ENCODE results near the gene MYDGF.

- TF ChIP-seq CTCF (IDR thresholded peaks at IDR 0.05), result no peak
- TF ChIP-seq ETV6 (CRISPR knock-in tag; IDR thresholded peaks at IDR 0.05), result peak; percentile 74
- peak; percentile 93; the same call in 1 of the 2 replicates for TF ChIP-seq FOXP4 (CRISPR knock-in tag; IDR thresholded peaks at IDR 0.05)
- TF ChIP-seq JUN (CRISPR knock-in tag; IDR thresholded peaks at IDR 0.05), result 0 out of 2 replicates have a peak, but pooled peaks have one; percentile 33
- TF ChIP-seq ATF1 (CRISPR knock-in tag; IDR thresholded peaks at IDR 0.05), result no peak
- no peak for TF ChIP-seq RELA (CRISPR knock-in tag; IDR thresholded peaks at IDR 0.05; ENCODE audit: borderline replicate concordance)
- TF ChIP-seq HMGXB4 (CRISPR knock-in tag; IDR thresholded peaks at IDR 0.05), result no peak
- no peak for TF ChIP-seq ELF4 (CRISPR knock-in tag; IDR thresholded peaks at IDR 0.05; ENCODE audit: low read depth)
Measured at GRCh38 chr19:4669723-4670480, at the start of gene MYDGF.

All from WTC11 (cell line).